Peyer's patch (tissue), 4 donors: ENCODE data around the gene SLC1A1.

Experiments
- CTCF ChIP-seq, 6 experiments: fragments of 450-650 bp in 4 of 6; fragments of 200-600 bp in 2 of 6; sonication (generic) in 1 of 6; IDR thresholded peaks; one replicate each; pipeline ENCODE4 v1.5.1; 2017 to 2019; ENCODE audit warnings: antibody characterized with exemption in 6 of 6, mild to moderate bottlenecking in 3 of 6, moderate library complexity in 1 of 6
- POLR2A ChIP-seq, 2 donors: fragments of 450-650 bp; IDR thresholded peaks; one replicate each; pipeline ENCODE4 v1.5.1; 2017; ENCODE audit warnings: antibody characterized with exemption in 2 of 2, mild to moderate bottlenecking in 2 of 2, moderate library complexity in 2 of 2

- TF ChIP-seq POLR2A (IDR thresholded peaks at IDR 0.05): no peak
- TF ChIP-seq CTCF (IDR thresholded peaks at IDR 0.05): no peak
Measured at GRCh38 chr9:4588721-4589120, 98.5 kb downstream of the SLC1A1 start.
